GM18858 (cell line): ENCODE data around the gene LAMB2.

Source experiments
- ATAC-seq: cut with Tn5 transposase; IDR thresholded peaks from one replicate; pipeline ENCODE4 v1.9.1; 2021; ENCODE audit not compliant: unreplicated experiment

Gene LAMB2

GRCh38 chr3:49076646-49077045 is 56.2 kb downstream of the LAMB2 start:
- ATAC-seq, result no peak

GRCh38 chr3:49076116-49076515 is 56.7 kb downstream of the LAMB2 start:
- ATAC-seq, result no peak
